Mesendoderm (in vitro differentiated cells): ENCODE data around the gene SMC4.

ENCODE experiments used
- DNase-seq: peaks from one replicate; pipeline ENCODE4 v3.0.0; 2013
- H2AK5ac ChIP-seq: 2 replicates; pipeline ENCODE4 v1.6.1; 2013; ENCODE audit warnings: low read length, inconsistent platforms
- H2BK120ac ChIP-seq: 2 replicates; pipeline ENCODE4 v1.6.1; 2013; ENCODE audit warnings: low read depth, mild to moderate bottlenecking, low read length, moderate library complexity, mixed read lengths
- H2BK15ac ChIP-seq: replicated peaks from 2 replicates; pipeline ENCODE4 v1.6.1; 2013; ENCODE audit warnings: low read depth, mild to moderate bottlenecking, moderate library complexity
- H2BK5ac ChIP-seq: 2 replicates; pipeline ENCODE4 v1.6.1; 2013; ENCODE audit warnings: low read length, inconsistent platforms
- H3K18ac ChIP-seq: 2 replicates; pipeline ENCODE4 v1.6.1; 2013; ENCODE audit warnings: mild to moderate bottlenecking, low read length, mixed read lengths
- H3K23ac ChIP-seq: one replicate; pipeline ENCODE4 v1.6.1; 2013; ENCODE audit warnings: low read length
- H3K27ac ChIP-seq: 2 replicates; pipeline ENCODE4 v1.5.1; 2013; ENCODE audit warnings: low read depth, mild to moderate bottlenecking, inconsistent platforms, low read length, moderate library complexity
- H3K27me3 ChIP-seq: 2 replicates; pipeline ENCODE4 v1.6.1; 2013; ENCODE audit warnings: low read length, control low read depth, mild to moderate bottlenecking, inconsistent platforms; ENCODE audit not compliant: insufficient read depth, poor library complexity
- H3K36me3 ChIP-seq: 2 replicates; pipeline ENCODE4 v1.6.1; 2013; ENCODE audit warnings: low read length, inconsistent platforms; ENCODE audit not compliant: control insufficient read depth, insufficient read depth
- H3K4ac ChIP-seq: one replicate; pipeline ENCODE4 v1.6.1; 2013; ENCODE audit warnings: low read depth, mild to moderate bottlenecking, low read length, moderate library complexity
- H3K4me1 ChIP-seq: 2 replicates; pipeline ENCODE4 v1.6.1; 2013; ENCODE audit warnings: low read depth, low read length, inconsistent platforms; ENCODE audit not compliant: control insufficient read depth
- H3K4me2 ChIP-seq: 2 replicates; pipeline ENCODE4 v1.6.1; 2013; ENCODE audit warnings: low read length
- H3K4me3 ChIP-seq: 2 replicates; pipeline ENCODE4 v1.5.1; 2013; ENCODE audit warnings: mild to moderate bottlenecking, low read length
- H3K56ac ChIP-seq: one replicate; pipeline ENCODE4 v1.6.1; 2013; ENCODE audit warnings: low read length
- H3K79me1 ChIP-seq: 2 replicates; pipeline ENCODE4 v1.6.1; 2013; ENCODE audit warnings: low read length, inconsistent platforms
- H3K79me2 ChIP-seq: 2 replicates; pipeline ENCODE4 v1.6.1; 2013; ENCODE audit warnings: mild to moderate bottlenecking, low read length; ENCODE audit not compliant: control insufficient read depth, insufficient read depth
- H3K9ac ChIP-seq: 2 replicates; pipeline ENCODE4 v1.6.1; 2013; ENCODE audit warnings: low read length, inconsistent platforms
- H4K5ac ChIP-seq: one replicate; pipeline ENCODE4 v1.6.1; 2013; ENCODE audit warnings: low read length
- H4K8ac ChIP-seq: one replicate; pipeline ENCODE4 v1.6.1; 2013; ENCODE audit warnings: low read depth, mild to moderate bottlenecking, control low read depth, low read length, moderate library complexity
- WGBS: extraction: QIAGEN DNeasy Blood & Tissue Kit; methylation state at CpG from one replicate; pipeline ENCODE4 v1.1.7; 2013; ENCODE audit warnings: low lambda C conversion rate, missing lambda C conversion rate; ENCODE audit not compliant: insufficient coverage; ENCODE audit errors: extremely low coverage; 5-methylcytosine and 5-hydroxymethylcytosine counted together

Gene SMC4

DNA sequence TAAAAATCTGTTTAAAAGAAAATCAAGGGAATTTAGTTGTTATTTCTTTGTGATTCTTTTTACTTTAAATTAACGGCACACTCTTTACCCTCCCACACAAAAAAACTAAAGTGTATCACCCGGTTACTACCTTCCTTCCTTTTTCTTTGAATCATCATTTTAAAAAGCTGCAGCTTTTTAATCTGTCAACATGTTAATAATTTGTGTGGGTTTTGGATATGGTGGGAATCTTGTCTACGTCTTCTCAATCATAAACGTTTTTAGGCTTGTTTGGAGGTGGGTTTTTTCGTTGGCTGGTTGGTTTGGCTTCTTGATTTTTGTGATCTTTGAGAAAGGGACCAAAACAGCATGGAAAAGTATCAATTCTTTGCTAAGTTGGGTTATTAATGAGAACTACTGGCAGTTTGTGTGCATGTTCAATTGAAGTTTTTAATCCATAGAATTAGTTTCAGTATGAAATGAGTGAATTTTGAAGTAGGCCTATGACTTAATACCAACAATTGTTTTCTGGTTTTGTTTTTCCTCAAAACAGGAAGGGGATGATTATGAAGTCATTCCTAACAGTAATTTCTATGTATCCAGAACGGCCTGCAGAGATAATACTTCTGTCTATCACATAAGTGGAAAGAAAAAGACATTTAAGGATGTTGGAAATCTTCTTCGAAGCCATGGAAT lies 4.5 kb downstream of the SMC4 start:
- Histone ChIP-seq H3K56ac (peak overlapping the region; percentile 36), H3K79me1 (no peaks in the 10 kb centered on the region), H2BK15ac (no peak overlapping the region), H3K4me3 (no peak overlapping the region), H4K8ac (no peak overlapping the region), H3K36me3 (no peaks in the 10 kb centered on the region), H3K27me3 (no peaks in the 10 kb centered on the region), H4K5ac (no peak overlapping the region), H3K4ac (no peak overlapping the region), H2BK5ac (no peak overlapping the region), H3K4me1 (no peaks in the 10 kb centered on the region), H3K79me2 (peaks cover 44% of the 10 kb centered on the region), H2AK5ac (no peak overlapping the region), H3K4me2 (no peak overlapping the region), H3K9ac (peak overlapping the region; percentile 31), H2BK120ac (no peak overlapping the region), H3K27ac (no peak overlapping the region), H3K18ac (no peak overlapping the region), H3K23ac (no peak overlapping the region)
- WGBS, result 100% methylated on average over 2 of the region's 7 CpGs
- no peak for DNase-seq

DNA sequence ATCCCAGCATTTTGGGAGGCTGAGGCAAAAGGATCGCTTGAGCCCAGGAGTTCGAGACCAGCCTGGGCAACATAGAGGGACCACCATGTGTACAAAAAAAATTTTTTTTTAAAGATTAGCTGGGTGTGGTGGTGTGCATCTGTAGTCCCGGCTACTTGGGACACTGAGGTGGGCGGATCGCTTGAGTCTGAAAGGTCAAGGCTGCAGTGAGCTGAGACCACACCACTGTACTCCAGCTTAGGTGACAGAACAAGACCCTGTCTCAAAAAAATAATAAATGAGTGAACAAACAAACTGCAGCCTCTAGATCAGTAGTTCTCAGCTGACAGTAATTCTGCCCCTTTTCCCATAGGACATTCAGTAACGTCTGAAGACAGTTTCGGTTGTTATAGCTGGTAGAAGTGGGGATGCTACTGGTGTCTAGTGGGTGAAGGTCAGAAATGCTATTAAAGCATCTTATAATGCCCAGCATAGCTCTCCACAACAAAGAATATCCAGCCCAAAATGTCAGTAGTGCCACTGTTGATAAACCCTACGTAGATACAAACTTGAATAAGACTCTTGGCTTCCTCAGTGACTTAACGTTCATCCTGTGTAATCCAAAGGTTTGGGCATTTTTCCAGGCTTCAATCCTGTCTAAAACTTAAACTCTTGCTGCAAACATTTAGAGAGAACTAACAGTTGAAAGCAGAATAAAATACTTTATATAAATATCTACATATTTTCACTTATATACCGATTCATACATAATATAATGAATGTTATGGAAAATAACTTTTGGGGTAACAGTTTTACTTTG lies 10.6 kb downstream of the SMC4 start:
- Histone ChIP-seq H3K4me1 (no peaks in the 10 kb centered on the region), H2AK5ac (no peak overlapping the region), H3K4me3 (no peak overlapping the region), H3K56ac (no peak overlapping the region), H4K5ac (no peak overlapping the region), H2BK15ac (no peak overlapping the region), H3K18ac (no peak overlapping the region), H3K36me3 (peaks cover 2% of the 10 kb centered on the region), H2BK120ac (no peak overlapping the region), H3K27ac (no peak overlapping the region), H3K79me2 (peaks cover 6% of the 10 kb centered on the region), H3K23ac (no peak overlapping the region), H3K4me2 (no peak overlapping the region), H3K27me3 (no peaks in the 10 kb centered on the region), H4K8ac (no peak overlapping the region), H2BK5ac (no peak overlapping the region), H3K79me1 (peaks cover 4% of the 10 kb centered on the region), H3K9ac (no peak overlapping the region), H3K4ac (no peak overlapping the region)
- no CpG with 5 or more reads among the region's 10 CpGs for WGBS
- no peak for DNase-seq

DNA sequence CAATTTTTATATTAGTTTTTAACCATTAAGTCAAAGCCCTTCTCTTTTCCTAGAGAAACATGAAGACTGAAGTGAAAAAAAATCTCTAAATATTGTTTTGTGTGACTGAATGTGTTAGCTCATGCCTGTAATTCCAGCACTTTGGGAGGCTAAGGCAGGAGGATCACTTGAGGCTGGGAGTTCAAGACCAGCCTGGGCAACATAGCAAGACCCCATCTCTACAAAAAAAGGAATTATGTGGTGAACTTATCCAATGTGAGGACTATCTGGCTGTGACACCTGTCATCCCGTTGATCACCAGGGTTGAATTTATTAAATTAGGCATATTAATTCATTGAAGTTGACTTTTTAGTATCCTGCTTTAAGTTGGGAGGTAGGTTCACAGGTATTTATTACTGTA lies 13.0 kb downstream of the SMC4 start:
- Histone ChIP-seq H3K18ac (no peak overlapping the region), H3K4me2 (no peak overlapping the region), H3K36me3 (peaks cover 3% of the 10 kb centered on the region), H3K56ac (no peak overlapping the region), H3K4me3 (no peak overlapping the region), H3K27me3 (no peaks in the 10 kb centered on the region), H3K4ac (no peak overlapping the region), H2BK5ac (no peak overlapping the region), H2AK5ac (no peak overlapping the region), H3K79me1 (peaks cover 5% of the 10 kb centered on the region), H4K8ac (no peak overlapping the region), H3K4me1 (no peaks in the 10 kb centered on the region), H2BK120ac (no peak overlapping the region), H3K27ac (no peak overlapping the region), H3K79me2 (peaks cover 4% of the 10 kb centered on the region), H2BK15ac (no peak overlapping the region), H3K23ac (no peak overlapping the region), H4K5ac (no peak overlapping the region), H3K9ac (no peak overlapping the region)
- no peak for DNase-seq
- WGBS, result no CpG with 5 or more reads among the region's 1 CpG

- peaks cover 6% of the 10 kb centered on the region for H3K79me1 ChIP-seq
- no peak overlapping the region for H2BK120ac ChIP-seq
- H3K56ac ChIP-seq, result no peak overlapping the region
- no peak overlapping the region for H3K4ac ChIP-seq
- H2BK5ac ChIP-seq, result no peak overlapping the region
- H3K27me3 ChIP-seq, result no peaks in the 10 kb centered on the region
- no peak overlapping the region for H2BK15ac ChIP-seq
- no peak overlapping the region for H3K27ac ChIP-seq
- peaks cover 7% of the 10 kb centered on the region for H3K36me3 ChIP-seq
- no peak overlapping the region for H2AK5ac ChIP-seq
- DNase-seq, result peak; percentile 84
- no peak overlapping the region for H4K5ac ChIP-seq
- WGBS, result 100% methylated on average over 1 of the region's 3 CpGs
- H3K4me3 ChIP-seq, result no peak overlapping the region
- no peak overlapping the region for H3K18ac ChIP-seq
- no peak overlapping the region for H3K9ac ChIP-seq
- no peak overlapping the region for H3K23ac ChIP-seq
- H3K79me2 ChIP-seq, result peaks cover 4% of the 10 kb centered on the region
- no peaks in the 10 kb centered on the region for H3K4me1 ChIP-seq
- no peak overlapping the region for H3K4me2 ChIP-seq
- H4K8ac ChIP-seq, result no peak overlapping the region
Observed at GRCh38 chr3:160413613-160414248, 14.3 kb downstream of the SMC4 start.

- no peak overlapping the region for H3K18ac ChIP-seq
- H3K4ac ChIP-seq, result no peak overlapping the region
- no peak overlapping the region for H3K9ac ChIP-seq
- no peak overlapping the region for H4K8ac ChIP-seq
- peaks cover 15% of the 10 kb centered on the region for H3K36me3 ChIP-seq
- H3K4me3 ChIP-seq, result no peak overlapping the region
- H2AK5ac ChIP-seq, result no peak overlapping the region
- WGBS, result no CpG with 5 or more reads among the region's 3 CpGs
- no peak overlapping the region for H2BK120ac ChIP-seq
- H2BK15ac ChIP-seq, result no peak overlapping the region
- no peak overlapping the region for H3K23ac ChIP-seq
- H3K27me3 ChIP-seq, result no peaks in the 10 kb centered on the region
- H3K4me2 ChIP-seq, result no peak overlapping the region
- H3K79me1 ChIP-seq, result peaks cover 6% of the 10 kb centered on the region
- no peak overlapping the region for H2BK5ac ChIP-seq
- H3K4me1 ChIP-seq, result no peaks in the 10 kb centered on the region
- H4K5ac ChIP-seq, result no peak overlapping the region
- no peak overlapping the region for H3K56ac ChIP-seq
- H3K79me2 ChIP-seq, result no peaks in the 10 kb centered on the region
- H3K27ac ChIP-seq, result no peak overlapping the region
- no peak for DNase-seq
Observed at GRCh38 chr3:160417311-160417710, 17.9 kb downstream of the SMC4 start.
